HUES6 (cell line): ENCODE results near the gene ARHGEF6.

Experiments
- H3K27ac ChIP-seq: 2 replicates; pipeline ENCODE4 v1.7.0; 2013; ENCODE audit warnings: low read depth, mild to moderate bottlenecking, low read length, inconsistent platforms
- H3K27me3 ChIP-seq: 2 replicates; pipeline ENCODE4 v1.6.1; 2013; ENCODE audit warnings: low read length; ENCODE audit not compliant: control insufficient read depth, insufficient read depth
- H3K36me3 ChIP-seq: 2 replicates; pipeline ENCODE4 v1.6.1; 2013; ENCODE audit warnings: low read length; ENCODE audit not compliant: control insufficient read depth, insufficient read depth
- H3K4me1 ChIP-seq: 2 replicates; pipeline ENCODE4 v1.6.1; 2013; ENCODE audit warnings: low read length; ENCODE audit not compliant: control insufficient read depth, insufficient read depth
- H3K4me3 ChIP-seq: 2 replicates; pipeline ENCODE4 v1.5.1; 2013; ENCODE audit warnings: low read depth, low read length
- H3K9ac ChIP-seq: one replicate; pipeline ENCODE4 v1.6.1; 2013; ENCODE audit warnings: mild to moderate bottlenecking, low read length
- H3K9me3 ChIP-seq: 2 replicates; pipeline ENCODE4 v1.6.1; 2013; ENCODE audit warnings: low read depth, low read length; ENCODE audit not compliant: control insufficient read depth, insufficient read depth

Gene ARHGEF6

DNA sequence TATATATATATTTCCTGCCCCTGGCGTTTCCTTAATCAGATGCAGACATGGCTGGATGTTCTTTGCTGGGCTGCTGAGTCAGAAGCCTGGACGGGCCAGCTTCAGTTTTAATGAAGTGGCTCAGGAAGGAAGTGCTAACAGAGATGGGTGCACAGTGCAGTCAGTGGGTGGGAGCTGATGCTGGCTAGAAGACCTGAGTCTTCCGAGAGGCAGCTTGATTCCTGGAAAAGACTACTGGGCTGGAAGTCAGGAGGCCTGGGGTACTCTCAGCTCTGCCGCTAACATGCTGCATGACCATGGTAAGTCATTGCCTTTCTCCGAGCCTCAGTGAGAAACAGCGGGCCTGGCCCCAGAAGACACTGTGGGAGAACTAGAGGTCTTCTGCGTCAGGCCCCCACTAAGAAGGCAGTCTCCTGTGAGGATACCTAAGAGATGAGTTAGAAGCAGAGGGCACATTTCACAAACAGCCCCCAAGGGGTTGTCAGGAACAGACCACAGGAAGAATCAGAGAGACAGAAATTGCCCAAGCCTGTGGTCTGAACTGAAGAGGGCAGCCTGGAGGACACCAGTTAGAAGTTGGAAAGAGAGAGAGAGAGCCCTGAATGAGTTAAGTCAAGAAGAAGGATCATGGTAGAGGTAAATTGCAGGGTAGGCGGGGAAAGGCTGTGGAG lies 141.1 kb downstream of the ARHGEF6 start:
- Histone ChIP-seq H3K27ac (no peak overlapping the region), H3K36me3 (no peaks in the 10 kb centered on the region), H3K27me3 (peaks cover 19% of the 10 kb centered on the region; the same call in 1 of the 2 replicates), H3K9me3 (no peaks in the 10 kb centered on the region), H3K9ac (no peak overlapping the region), H3K4me3 (no peak overlapping the region), H3K4me1 (peaks cover 21% of the 10 kb centered on the region)

GRCh38 chrX:136636121-136636520 lies 144.6 kb downstream of the ARHGEF6 start:
- Histone ChIP-seq H3K27me3 (peaks cover 15% of the 10 kb centered on the region; the same call in 1 of the 2 replicates), H3K9me3 (no peaks in the 10 kb centered on the region), H3K36me3 (no peaks in the 10 kb centered on the region), H3K9ac (no peak overlapping the region), H3K27ac (no peak overlapping the region), H3K4me3 (peak overlapping the region; percentile 15; the same call in 1 of the 2 replicates), H3K4me1 (peaks cover 22% of the 10 kb centered on the region)

GRCh38 chrX:136635235-136635634 lies 145.5 kb downstream of the ARHGEF6 start:
- Histone ChIP-seq H3K27me3 (peaks cover 13% of the 10 kb centered on the region; the same call in 1 of the 2 replicates), H3K9ac (no peak overlapping the region), H3K27ac (no peak overlapping the region), H3K9me3 (no peaks in the 10 kb centered on the region), H3K4me3 (no peak overlapping the region), H3K36me3 (no peaks in the 10 kb centered on the region), H3K4me1 (peaks cover 22% of the 10 kb centered on the region)

DNA sequence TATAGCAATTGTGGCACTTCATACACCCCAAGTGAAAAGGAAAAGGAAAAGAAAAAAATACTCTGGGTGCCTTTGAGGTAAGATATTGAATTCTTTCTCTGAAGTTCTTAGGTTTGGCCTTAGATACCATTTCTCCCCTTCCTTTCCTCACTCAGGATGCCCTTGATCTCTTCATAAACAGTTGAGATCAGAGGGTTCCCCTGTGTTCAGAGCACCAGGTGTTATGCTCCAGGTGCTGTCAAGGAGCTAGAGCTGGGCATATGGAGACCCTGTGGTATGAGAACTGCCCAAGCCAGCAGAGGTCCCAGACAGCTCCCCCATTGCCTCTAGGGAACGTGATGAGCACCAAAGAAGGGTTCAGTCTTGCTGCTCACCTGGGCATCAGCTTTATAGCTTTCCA lies 149.9 kb downstream of the ARHGEF6 start:
- Histone ChIP-seq H3K27me3 (peaks cover 2% of the 10 kb centered on the region; the same call in 1 of the 2 replicates), H3K36me3 (no peaks in the 10 kb centered on the region), H3K9me3 (no peaks in the 10 kb centered on the region), H3K4me1 (peaks cover 13% of the 10 kb centered on the region), H3K9ac (no peak overlapping the region), H3K4me3 (no peak overlapping the region), H3K27ac (no peak overlapping the region)

DNA sequence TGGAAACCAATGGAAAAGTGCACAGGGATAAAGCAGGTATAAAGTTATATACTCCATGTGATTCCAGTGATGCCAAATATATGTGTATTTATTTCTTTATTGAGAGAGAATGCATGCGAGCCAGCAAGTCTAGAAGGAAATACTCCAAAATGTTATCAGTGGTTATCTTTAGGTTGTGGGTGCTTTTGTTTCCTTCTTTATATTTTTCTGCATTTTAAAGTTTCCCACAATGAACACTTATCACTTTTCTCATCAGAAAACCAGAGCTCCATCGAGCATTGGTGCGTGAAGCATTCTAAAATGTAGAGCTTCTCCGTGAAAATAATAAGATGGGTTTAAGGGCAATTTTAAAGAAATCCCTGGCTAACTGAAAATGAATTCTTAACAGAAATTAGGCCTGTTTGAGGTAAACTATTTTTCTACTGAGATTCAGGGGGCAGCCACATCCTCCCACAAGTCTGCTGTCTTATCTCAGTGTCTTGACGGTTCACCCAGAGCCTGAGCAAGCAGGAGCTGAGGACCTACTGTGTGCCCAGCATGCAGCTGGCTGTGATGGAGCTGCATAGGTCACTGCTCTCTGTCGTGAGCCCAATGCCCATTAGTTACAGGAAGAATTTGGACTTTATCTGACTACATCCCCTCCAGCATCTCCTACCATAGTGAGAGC lies 151.5 kb downstream of the ARHGEF6 start:
- Histone ChIP-seq H3K27ac (no peak overlapping the region), H3K4me3 (no peak overlapping the region), H3K27me3 (peaks cover 2% of the 10 kb centered on the region; the same call in 1 of the 2 replicates), H3K4me1 (no peaks in the 10 kb centered on the region), H3K36me3 (no peaks in the 10 kb centered on the region), H3K9me3 (no peaks in the 10 kb centered on the region), H3K9ac (no peak overlapping the region)

- Histone ChIP-seq H3K9me3 (no peaks in the 10 kb centered on the region), H3K9ac (no peak overlapping the region), H3K27ac (no peak overlapping the region), H3K36me3 (no peaks in the 10 kb centered on the region), H3K4me3 (no peak overlapping the region), H3K27me3 (peaks cover 7% of the 10 kb centered on the region; the same call in 1 of the 2 replicates), H3K4me1 (no peaks in the 10 kb centered on the region)
Measured at GRCh38 chrX:136627409-136627808, 153.3 kb downstream of the ARHGEF6 start.

- H3K9me3 ChIP-seq: no peaks in the 10 kb centered on the region
- H3K27ac ChIP-seq: no peak overlapping the region
- no peaks in the 10 kb centered on the region for H3K4me1 ChIP-seq
- peaks cover 8% of the 10 kb centered on the region; the same call in 1 of the 2 replicates for H3K27me3 ChIP-seq
- H3K4me3 ChIP-seq: no peak overlapping the region
- H3K9ac ChIP-seq: no peak overlapping the region
- H3K36me3 ChIP-seq: no peaks in the 10 kb centered on the region
Measured at GRCh38 chrX:136626891-136627290, 153.8 kb downstream of the ARHGEF6 start.

- H3K27ac ChIP-seq: no peak overlapping the region
- H3K27me3 ChIP-seq: peaks cover 8% of the 10 kb centered on the region; the same call in 1 of the 2 replicates
- H3K4me3 ChIP-seq: no peak overlapping the region
- H3K9me3 ChIP-seq: no peaks in the 10 kb centered on the region
- no peaks in the 10 kb centered on the region for H3K4me1 ChIP-seq
- no peak overlapping the region for H3K9ac ChIP-seq
- H3K36me3 ChIP-seq: no peaks in the 10 kb centered on the region
Measured at GRCh38 chrX:136626237-136626636, 154.5 kb downstream of the ARHGEF6 start.

DNA sequence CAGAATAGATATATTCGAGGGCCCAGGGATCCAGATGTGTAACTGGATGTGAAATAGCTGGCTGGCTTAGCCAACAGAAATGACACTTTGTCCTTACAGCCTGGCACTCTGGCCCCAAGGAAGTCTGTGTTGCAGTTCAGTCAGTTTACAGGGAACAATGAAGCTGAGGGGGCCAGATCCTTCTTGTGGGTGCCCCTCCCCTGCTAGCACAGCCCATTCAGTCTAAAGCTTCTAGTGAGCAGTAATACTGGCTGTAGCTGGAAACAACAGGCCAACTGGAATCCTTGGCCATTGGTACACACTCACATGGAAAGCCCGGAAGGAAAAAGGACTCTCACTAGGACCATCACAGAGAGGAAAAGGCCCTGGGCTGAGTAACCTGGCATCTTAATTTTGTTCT lies 155.5 kb downstream of the ARHGEF6 start:
- Histone ChIP-seq H3K4me1 (no peaks in the 10 kb centered on the region), H3K27me3 (peaks cover 6% of the 10 kb centered on the region; the same call in 1 of the 2 replicates), H3K9ac (no peak overlapping the region), H3K4me3 (no peak overlapping the region), H3K36me3 (no peaks in the 10 kb centered on the region), H3K27ac (no peak overlapping the region), H3K9me3 (no peaks in the 10 kb centered on the region)

DNA sequence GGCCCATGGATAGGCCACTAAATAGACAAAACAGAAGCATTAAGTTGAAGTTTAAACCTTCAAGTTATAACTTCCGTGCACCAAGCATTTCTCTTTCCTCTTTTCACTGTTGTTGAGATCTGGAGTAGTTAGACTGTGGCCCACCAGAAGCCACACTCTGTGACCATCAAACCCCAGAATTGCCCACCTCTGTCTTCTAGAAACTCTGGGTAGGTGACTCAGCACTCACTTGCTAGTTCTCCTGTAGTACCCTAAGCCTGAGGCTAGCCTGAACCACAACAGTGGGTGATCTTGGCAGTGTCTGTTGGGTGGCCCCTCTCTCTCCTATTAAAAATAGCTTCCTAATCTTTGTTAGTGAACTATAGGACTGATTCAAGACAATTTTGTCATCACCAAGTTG lies 157.3 kb downstream of the ARHGEF6 start:
- H3K9ac ChIP-seq: no peak overlapping the region
- no peaks in the 10 kb centered on the region for H3K9me3 ChIP-seq
- no peaks in the 10 kb centered on the region for H3K4me1 ChIP-seq
- no peak overlapping the region for H3K4me3 ChIP-seq
- H3K27me3 ChIP-seq: peaks cover 6% of the 10 kb centered on the region; the same call in 1 of the 2 replicates
- H3K36me3 ChIP-seq: no peaks in the 10 kb centered on the region
- H3K27ac ChIP-seq: no peak overlapping the region

DNA sequence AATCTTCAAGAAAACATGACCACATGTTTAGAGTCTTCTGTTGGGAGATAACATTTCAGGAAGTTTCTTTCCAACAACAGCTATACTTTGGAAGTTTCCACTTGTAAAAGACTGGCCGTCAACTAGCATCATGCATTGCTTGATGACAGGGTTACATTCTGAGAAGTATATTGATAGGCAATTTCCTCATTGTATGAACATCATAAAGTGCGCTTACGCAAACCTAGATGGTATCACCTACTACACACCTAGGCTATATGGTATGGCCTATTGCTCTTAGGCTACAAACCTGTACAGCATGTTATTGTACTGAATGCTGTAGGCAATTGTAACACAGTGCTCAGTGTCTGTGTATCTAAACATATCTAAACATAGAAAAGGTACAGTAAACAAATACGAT lies 158.2 kb downstream of the ARHGEF6 start:
- no peak overlapping the region for H3K27ac ChIP-seq
- peaks cover 6% of the 10 kb centered on the region; the same call in 1 of the 2 replicates for H3K27me3 ChIP-seq
- H3K9me3 ChIP-seq: no peaks in the 10 kb centered on the region
- no peaks in the 10 kb centered on the region for H3K36me3 ChIP-seq
- H3K4me3 ChIP-seq: no peak overlapping the region
- H3K4me1 ChIP-seq: no peaks in the 10 kb centered on the region
- no peak overlapping the region for H3K9ac ChIP-seq
